Fibroblast of skin of back (primary cell): ENCODE data around the gene CARMIL1.

ENCODE experiments used
- DNase-seq: peaks from one replicate; pipeline ENCODE4 v3.0.0-alpha.2; 2013

The CARMIL1 gene

GRCh38 chr6:25623879-25624278 is 344.7 kb downstream of the CARMIL1 start:
- peak; percentile 2 for DNase-seq

GRCh38 chr6:25627001-25627400 is 347.8 kb downstream of the CARMIL1 start:
- no peak for DNase-seq

- no peak for DNase-seq
These were observed 349.5 kb downstream of the CARMIL1 start for GRCh38 chr6:25628471-25629197.

GRCh38 chr6:25629198-25629576 is 350.0 kb downstream of the CARMIL1 start:
- no peak for DNase-seq

- no peak for DNase-seq
These were observed 351.5 kb downstream of the CARMIL1 start for GRCh38 chr6:25630508-25631278.

- no peak for DNase-seq
These were observed 356.7 kb downstream of the CARMIL1 start for GRCh38 chr6:25635886-25636317.

- no peak for DNase-seq
These were observed 358.0 kb downstream of the CARMIL1 start for GRCh38 chr6:25637211-25637610.

- no peak for DNase-seq
These were observed 358.8 kb downstream of the CARMIL1 start for GRCh38 chr6:25637960-25638434.

GRCh38 chr6:25639653-25640052 is 360.5 kb downstream of the CARMIL1 start:
- DNase-seq, result no peak

GRCh38 chr6:25640446-25640845 is 361.3 kb downstream of the CARMIL1 start:
- DNase-seq, result no peak

- no peak for DNase-seq
These were observed 361.7 kb downstream of the CARMIL1 start for GRCh38 chr6:25640891-25641290.

GRCh38 chr6:25641377-25641776 is 362.2 kb downstream of the CARMIL1 start:
- DNase-seq, result no peak

- DNase-seq, result no peak
These were observed 362.9 kb downstream of the CARMIL1 start for GRCh38 chr6:25641940-25642666.

GRCh38 chr6:25642667-25643328 is 363.6 kb downstream of the CARMIL1 start:
- DNase-seq, result no peak

GRCh38 chr6:25645916-25646315 is 366.7 kb downstream of the CARMIL1 start:
- DNase-seq, result no peak

GRCh38 chr6:25649611-25650010 is 370.4 kb downstream of the CARMIL1 start:
- no peak for DNase-seq

- DNase-seq, result peak; percentile 64
These were observed 372.9 kb downstream of the CARMIL1 start, which contains the start of gene SCGN for GRCh38 chr6:25652007-25652515. Gene SCGN, plus strand, starts transcription at chr6:25652215. Its CDS starts 189 bp downstream, at chr6:25652404.

GRCh38 chr6:25655723-25656122 is 376.5 kb downstream of the CARMIL1 start:
- DNase-seq, result no peak

- DNase-seq, result no peak
These were observed 380.6 kb downstream of the CARMIL1 start for GRCh38 chr6:25659633-25660368.

- peak; percentile 38 for DNase-seq
These were observed 381.3 kb downstream of the CARMIL1 start for GRCh38 chr6:25660512-25660911.

- no peak for DNase-seq
These were observed 382.1 kb downstream of the CARMIL1 start for GRCh38 chr6:25661129-25661779.
